WTC11 (cell line): ENCODE data around the gene CISD3.

ENCODE experiments used
- ARID4B ChIP-seq: sonication (generic); formaldehyde crosslinking; IDR thresholded peaks from 2 replicates; pipeline ENCODE4 v1.8.0; 2023; ENCODE audit warnings: missing genetic modification reagents, mild to moderate bottlenecking, borderline replicate concordance
- CTCF ChIP-seq: fragments of 200-600 bp; IDR thresholded peaks from 2 replicates; pipeline ENCODE4 v1.8.0; 2022; ENCODE audit warnings: antibody characterized with exemption
- E2F5 ChIP-seq: sonication (generic); formaldehyde crosslinking; IDR thresholded peaks from 2 replicates; pipeline ENCODE4 v1.8.1; 2022; ENCODE audit warnings: mild to moderate bottlenecking, moderate library complexity, missing genetic modification reagents
- FOXJ3 ChIP-seq: sonication (generic); formaldehyde crosslinking; IDR thresholded peaks from 2 replicates; pipeline ENCODE4 v1.9.0; 2021; ENCODE audit warnings: missing genetic modification reagents, mild to moderate bottlenecking, borderline replicate concordance
- HMGA2 ChIP-seq: fragments of 250-450 bp; sonication (Bioruptor Pico); IDR thresholded peaks from 2 replicates; pipeline ENCODE4 v1.4.0; 2021; ENCODE audit warnings: mild to moderate bottlenecking, moderate library complexity
- MXD4 ChIP-seq: fragments of 250-450 bp; sonication (Bioruptor Pico); IDR thresholded peaks from 2 replicates; pipeline ENCODE4 v1.8.0; 2021; ENCODE audit warnings: mild to moderate bottlenecking, moderate library complexity, borderline replicate concordance
- NFE2L1 ChIP-seq: sonication (generic); formaldehyde crosslinking; IDR thresholded peaks from 2 replicates; pipeline ENCODE4 v1.8.1; 2023; ENCODE audit warnings: missing genetic modification reagents
- NFYB ChIP-seq: sonication (generic); formaldehyde crosslinking; conservative IDR thresholded peaks from 2 replicates; pipeline ENCODE4 v1.8.0; 2022; ENCODE audit warnings: low read depth, missing genetic modification reagents
- NR2C2 ChIP-seq: sonication (generic); formaldehyde crosslinking; IDR thresholded peaks from 2 replicates; pipeline ENCODE4 v1.8.0; 2022; ENCODE audit warnings: mild to moderate bottlenecking, missing genetic modification reagents
- SMAD3 ChIP-seq: sonication (generic); formaldehyde crosslinking; IDR thresholded peaks from 2 replicates; pipeline ENCODE4 v1.8.0; 2022; ENCODE audit warnings: missing genetic modification reagents, mild to moderate bottlenecking, borderline replicate concordance
- SP1 ChIP-seq: sonication (generic); formaldehyde crosslinking; conservative IDR thresholded peaks from 2 replicates; pipeline ENCODE4 v1.8.1; 2022; ENCODE audit warnings: missing genetic modification reagents
- TCF7 ChIP-seq: sonication (generic); formaldehyde crosslinking; IDR thresholded peaks from 2 replicates; pipeline ENCODE4 v1.8.0; 2022; ENCODE audit warnings: mild to moderate bottlenecking, low read depth, missing genetic modification reagents, moderate library complexity
- USF1 ChIP-seq: sonication (generic); formaldehyde crosslinking; IDR thresholded peaks from 2 replicates; pipeline ENCODE4 v1.8.0; 2022; ENCODE audit warnings: mild to moderate bottlenecking, missing genetic modification reagents

GRCh38 chr17:38706505-38707216 is 23.5 kb upstream of the CISD3 start:
- TF ChIP-seq TCF7 (no peak), NR2C2 (CRISPR knock-in tag) (no peak), NFE2L1 (CRISPR knock-in tag) (no peak), SMAD3 (CRISPR knock-in tag) (no peak), CTCF (no peak), USF1 (CRISPR knock-in tag) (no peak), NFYB (CRISPR knock-in tag) (no peak), E2F5 (CRISPR knock-in tag) (no peak), SP1 (no peak), FOXJ3 (CRISPR knock-in tag) (no peak), HMGA2 (no peak), ARID4B (CRISPR knock-in tag) (no peak), MXD4 (CRISPR knock-in tag) (no peak)
